ENCODE results near the gene GPR37.

GPR37 gene

GRCh38 chr7:124751027-124751426 is 14.6 kb downstream of the GPR37 start:
- Histone ChIP-seq H3K9ac (ENCODE audit: low read length) (no peak overlapping the region), H3K9me2 (ENCODE audit: low read depth, low read length) (no peaks in the 10 kb centered on the region)
- TF ChIP-seq CTCF (IDR thresholded peaks at IDR 0.05; ENCODE audit: low read length) (no peak), EZH2 (IDR thresholded peaks at IDR 0.05; ENCODE audit: borderline replicate concordance, low read length) (no peak)

DNA sequence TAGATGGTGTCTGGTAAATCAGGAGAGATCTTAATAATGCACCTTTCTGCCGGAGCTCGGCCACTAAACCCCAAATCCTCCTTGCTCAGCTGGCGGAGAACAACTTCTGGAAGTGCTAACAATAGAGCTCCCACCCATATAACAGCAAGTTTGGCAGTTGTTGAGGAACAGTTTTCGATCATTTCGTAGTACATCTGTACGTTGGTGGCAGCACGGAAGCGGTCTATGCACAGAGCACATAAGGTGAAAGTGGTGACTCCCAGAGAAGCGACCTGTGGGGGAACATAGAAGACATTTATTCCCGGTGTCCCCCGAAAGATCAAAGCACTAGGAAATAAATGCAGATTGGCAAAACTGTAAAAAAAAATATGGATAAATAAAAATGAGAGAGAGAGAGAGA is 18.5 kb downstream of the GPR37 start:
- Histone ChIP-seq H3K4me2 (ENCODE audit: low read length) (no peak overlapping the region), H3K9me3 (ENCODE audit: low read length) (no peaks in the 10 kb centered on the region), H3K4me3 (ENCODE audit: low read depth, low read length, poor library complexity, severe bottlenecking) (no peak overlapping the region), H2AFZ (ENCODE audit: low read length) (no peak overlapping the region), H4K20me1 (ENCODE audit: insufficient read depth, low read length) (no peaks in the 10 kb centered on the region), H3K27me3 (ENCODE audit: insufficient read depth, low read length) (no peaks in the 10 kb centered on the region), H3K27ac (ENCODE audit: low read depth, low read length, poor library complexity, severe bottlenecking) (no peak overlapping the region), H3K9ac (ENCODE audit: low read length) (no peak overlapping the region), H3K9me2 (ENCODE audit: low read depth, low read length) (no peaks in the 10 kb centered on the region), H3K4me1 (ENCODE audit: insufficient read depth, low read length, severe bottlenecking) (no peaks in the 10 kb centered on the region), H3K79me2 (ENCODE audit: insufficient read depth, low read length) (no peaks in the 10 kb centered on the region), H3F3A (ENCODE audit: insufficient read depth, low read length) (no peaks in the 10 kb centered on the region), H3K36me3 (ENCODE audit: insufficient read depth, low read length) (no peaks in the 10 kb centered on the region)
- TF ChIP-seq EZH2 (IDR thresholded peaks at IDR 0.05; ENCODE audit: borderline replicate concordance, low read length) (no peak), CTCF (IDR thresholded peaks at IDR 0.05; ENCODE audit: low read length) (no peak)

More at GRCh38 chr7:124751027-124751426, 14.6 kb downstream of the GPR37 start:
- Histone ChIP-seq H3K27ac (ENCODE audit: low read depth, low read length, poor library complexity, severe bottlenecking) (no peak overlapping the region), H3F3A (ENCODE audit: insufficient read depth, low read length) (no peaks in the 10 kb centered on the region), H3K4me2 (ENCODE audit: low read length) (no peak overlapping the region), H3K4me3 (ENCODE audit: low read depth, low read length, poor library complexity, severe bottlenecking) (no peak overlapping the region), H3K9me3 (ENCODE audit: low read length) (no peaks in the 10 kb centered on the region), H4K20me1 (ENCODE audit: insufficient read depth, low read length) (no peaks in the 10 kb centered on the region), H3K27me3 (ENCODE audit: insufficient read depth, low read length) (no peaks in the 10 kb centered on the region), H3K79me2 (ENCODE audit: insufficient read depth, low read length) (no peaks in the 10 kb centered on the region), H2AFZ (ENCODE audit: low read length) (no peak overlapping the region), H3K4me1 (ENCODE audit: insufficient read depth, low read length, severe bottlenecking) (no peaks in the 10 kb centered on the region), H3K36me3 (ENCODE audit: insufficient read depth, low read length) (no peaks in the 10 kb centered on the region)

DNA sequence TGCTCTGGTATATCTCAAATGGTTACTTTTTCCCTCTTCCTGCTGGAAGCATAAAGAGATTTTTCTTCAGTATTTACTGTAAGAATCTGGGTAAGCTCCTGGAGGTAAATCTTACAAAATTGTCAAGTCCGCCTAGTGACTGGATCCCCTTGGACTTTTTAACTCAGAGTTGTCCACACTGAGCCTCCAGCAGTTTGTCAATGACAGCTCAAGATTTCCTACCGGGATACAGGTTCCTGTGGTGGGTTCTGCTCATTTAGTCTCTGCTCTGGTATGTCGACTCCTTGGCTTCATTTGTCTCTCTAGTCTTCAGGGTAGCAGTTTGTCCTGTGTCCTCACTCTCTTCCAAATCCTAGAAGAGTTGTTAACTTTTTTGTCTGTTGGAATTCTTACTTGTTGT is 27.0 kb downstream of the GPR37 start:
- H3K9me3 ChIP-seq (ENCODE audit: low read length) = no peaks in the 10 kb centered on the region
- no peak overlapping the region for H3K4me3 ChIP-seq (ENCODE audit: low read depth, low read length, poor library complexity, severe bottlenecking)
- no peaks in the 10 kb centered on the region for H3K27me3 ChIP-seq (ENCODE audit: insufficient read depth, low read length)
- no peak overlapping the region for H3K4me2 ChIP-seq (ENCODE audit: low read length)
- no peak overlapping the region for H2AFZ ChIP-seq (ENCODE audit: low read length)
- H3K9ac ChIP-seq (ENCODE audit: low read length) = no peak overlapping the region
- H3K4me1 ChIP-seq (ENCODE audit: insufficient read depth, low read length, severe bottlenecking) = no peaks in the 10 kb centered on the region
- no peak overlapping the region for H3K27ac ChIP-seq (ENCODE audit: low read depth, low read length, poor library complexity, severe bottlenecking)
- no peaks in the 10 kb centered on the region for H3K36me3 ChIP-seq (ENCODE audit: insufficient read depth, low read length)
- no peaks in the 10 kb centered on the region for H3F3A ChIP-seq (ENCODE audit: insufficient read depth, low read length)
- H4K20me1 ChIP-seq (ENCODE audit: insufficient read depth, low read length) = no peaks in the 10 kb centered on the region
- no peaks in the 10 kb centered on the region; the same call in 1 of the 2 replicates for H3K9me2 ChIP-seq (ENCODE audit: low read depth, low read length)
- TF ChIP-seq CTCF (IDR thresholded peaks at IDR 0.05; ENCODE audit: low read length) = no peak
- TF ChIP-seq EZH2 (IDR thresholded peaks at IDR 0.05; ENCODE audit: borderline replicate concordance, low read length) = no peak
- H3K79me2 ChIP-seq (ENCODE audit: insufficient read depth, low read length) = no peaks in the 10 kb centered on the region

All from OCI-LY1 (cell line).